OCI-LY7 (cell line): ENCODE data around the gene WDR36.

Source experiments
- EZH2phosphoT487 ChIP-seq: fragments of 200-600 bp; sonication (generic); IDR thresholded peaks from 2 replicates; pipeline ENCODE4 v1.6.1; 2018; ENCODE audit warnings: low read depth, borderline replicate concordance, mild to moderate bottlenecking, mixed run types, antibody characterized with exemption, low read length, moderate library complexity, mixed read lengths
- TF ChIP-seq, protein P1 (sequence below): fragments of 200-600 bp; sonication (generic); conservative IDR thresholded peaks from 2 replicates; pipeline ENCODE4 v1.5.1; 2014; ENCODE audit warnings: mild to moderate bottlenecking, antibody characterized with exemption, low read length, moderate library complexity, mixed read lengths

DNA sequence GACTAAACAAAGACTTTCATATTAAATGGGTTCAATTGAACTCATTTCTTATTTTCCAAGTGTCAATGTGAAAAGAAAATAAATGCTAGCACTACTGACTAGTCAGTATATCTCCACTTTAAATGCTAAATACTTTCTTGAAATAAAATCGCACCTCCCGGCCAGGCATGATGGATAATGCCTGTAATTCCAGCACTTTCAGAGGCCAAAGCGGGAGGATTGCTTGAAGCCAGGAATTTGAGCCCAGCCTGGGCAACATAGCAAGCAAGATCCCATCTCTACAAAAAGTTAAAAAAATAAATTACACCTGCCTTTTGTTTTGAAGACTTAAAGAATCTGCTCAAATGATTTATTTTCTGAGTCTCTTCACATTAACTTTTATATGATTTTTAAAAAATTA is 34.7 kb downstream of the WDR36 start:
- TF ChIP-seq, protein P1, sequence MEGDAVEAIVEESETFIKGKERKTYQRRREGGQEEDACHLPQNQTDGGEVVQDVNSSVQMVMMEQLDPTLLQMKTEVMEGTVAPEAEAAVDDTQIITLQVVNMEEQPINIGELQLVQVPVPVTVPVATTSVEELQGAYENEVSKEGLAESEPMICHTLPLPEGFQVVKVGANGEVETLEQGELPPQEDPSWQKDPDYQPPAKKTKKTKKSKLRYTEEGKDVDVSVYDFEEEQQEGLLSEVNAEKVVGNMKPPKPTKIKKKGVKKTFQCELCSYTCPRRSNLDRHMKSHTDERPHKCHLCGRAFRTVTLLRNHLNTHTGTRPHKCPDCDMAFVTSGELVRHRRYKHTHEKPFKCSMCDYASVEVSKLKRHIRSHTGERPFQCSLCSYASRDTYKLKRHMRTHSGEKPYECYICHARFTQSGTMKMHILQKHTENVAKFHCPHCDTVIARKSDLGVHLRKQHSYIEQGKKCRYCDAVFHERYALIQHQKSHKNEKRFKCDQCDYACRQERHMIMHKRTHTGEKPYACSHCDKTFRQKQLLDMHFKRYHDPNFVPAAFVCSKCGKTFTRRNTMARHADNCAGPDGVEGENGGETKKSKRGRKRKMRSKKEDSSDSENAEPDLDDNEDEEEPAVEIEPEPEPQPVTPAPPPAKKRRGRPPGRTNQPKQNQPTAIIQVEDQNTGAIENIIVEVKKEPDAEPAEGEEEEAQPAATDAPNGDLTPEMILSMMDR: no peak
- no peak for TF ChIP-seq EZH2phosphoT487
